Subcutaneous adipose tissue (tissue), 4 donors: Measurements from ENCODE around the gene PRCC. TPM values are rescaled to one million over a fixed set of nuclear protein-coding genes. Genes with fewer than 3 reads are reported as not detected.

Experiments used
- CTCF ChIP-seq: fragments of 450-650 bp; IDR thresholded peaks from one replicate; pipeline ENCODE4 v1.5.1; 2016; ENCODE audit warnings: low read depth, mild to moderate bottlenecking, control low read depth, antibody characterized with exemption, moderate library complexity
- total RNA-seq, 4 donors: library from RNA; depleted of rRNA; stranded (reverse); fragments of >200 nt; gene quantifications; one replicate each; pipeline ENCODE4 v1.1.0, GENCODE V29; 2016

Gene PRCC
- total RNA-seq, 4 donors from 2014 or later: 19.7 to 27.3 (median 21.3) TPM

GRCh38 chr1:156811168-156811567 is 43.8 kb downstream of the PRCC start:
- TF ChIP-seq CTCF: no peak

- no peak for TF ChIP-seq CTCF
Observed at GRCh38 chr1:156812293-156812990, 45.1 kb downstream of the PRCC start.

GRCh38 chr1:156813298-156813697 is 46.0 kb downstream of the PRCC start:
- no peak for TF ChIP-seq CTCF

- no peak for TF ChIP-seq CTCF
Observed at GRCh38 chr1:156813750-156814570, 46.6 kb downstream of the PRCC start.

- TF ChIP-seq CTCF: no peak
Observed at GRCh38 chr1:156814571-156815260, 47.4 kb downstream of the PRCC start.

- TF ChIP-seq CTCF: no peak
Observed at GRCh38 chr1:156815307-156815826, 48.0 kb downstream of the PRCC start.
